ENCODE results near the gene EMX2. TPM values are rescaled to one million over a fixed set of nuclear protein-coding genes. Genes with fewer than 3 reads are reported as not detected.

Gene EMX2
- total RNA-seq, result not detected
- total RNA-seq (2013), result not detected

- no peaks in the 10 kb centered on the region for H3K9me3 ChIP-seq (ENCODE audit: control insufficient read depth, insufficient read depth, low read length)
- Mint-ChIP-seq H3K36me3 (no peaks in the 10 kb centered on the region), H3K9me3 (no peaks in the 10 kb centered on the region), H3K27ac (no peak within 1 kb of the TSS), H3K27me3 (ENCODE audit: low read depth in 2 of 2) (peaks cover 52 to 55% of the 10 kb centered on the region in 2 donors), H3K4me3 (no peak within 1 kb of the TSS), H3K4me1 (peaks cover 11 to 13% of the 10 kb centered on the region in 2 donors)
- ATAC-seq, result no peak
- H3K27me3 ChIP-seq (ENCODE audit: control insufficient read depth, insufficient read depth, low read length), result peaks cover 46% of the 10 kb centered on the region
- H3K27ac ChIP-seq (ENCODE audit: low read length), result no peak within 1 kb of the TSS
- no peaks in the 10 kb centered on the region for H3K36me3 ChIP-seq (ENCODE audit: control insufficient read depth, insufficient read depth, low read length)
- peaks cover 8% of the 10 kb centered on the region for H3K4me1 ChIP-seq (ENCODE audit: control insufficient read depth, insufficient read depth, low read length)
- 9% methylated on average over 26 of the region's 26 CpGs for WGBS (ENCODE audit: insufficient coverage)
- intact Hi-C loops (cut with micrococcal nuclease), result no loop called here
- no peak within 1 kb of the TSS for H3K4me3 ChIP-seq (ENCODE audit: low read length)
- no peak for DNase-seq
- no peak for TF ChIP-seq CTCF (IDR thresholded peaks at IDR 0.05)
Observed at GRCh38 chr10:117542706-117543224, at the start of gene EMX2. Gene EMX2 (plus strand): TSS chr10:117542746. CDS start chr10:117543268, 522 bp downstream.

GRCh38 chr10:117496031-117496430 is 46.5 kb upstream of the EMX2 start:
- Mint-ChIP-seq H3K27me3 (ENCODE audit: low read depth in 2 of 2) (peaks cover 14 to 42% of the 10 kb centered on the region in 2 donors), H3K27ac (no peak overlapping the region), H3K4me3 (no peak overlapping the region), H3K4me1 (no peaks in the 10 kb centered on the region), H3K36me3 (no peaks in the 10 kb centered on the region), H3K9me3 (no peaks in the 10 kb centered on the region)
- intact Hi-C loops (cut with micrococcal nuclease), result loop anchor here (1.0 kb wide), 2 partner anchors 745 to 963 kb away; no protein-coding TSS in a partner anchor
- H3K4me1 ChIP-seq (ENCODE audit: control insufficient read depth, insufficient read depth, low read length), result no peaks in the 10 kb centered on the region
- H3K27ac ChIP-seq (ENCODE audit: low read length), result no peak overlapping the region
- no peak overlapping the region for H3K4me3 ChIP-seq (ENCODE audit: low read length)
- no peaks in the 10 kb centered on the region for H3K36me3 ChIP-seq (ENCODE audit: control insufficient read depth, insufficient read depth, low read length)
- ATAC-seq, result no peak
- WGBS (ENCODE audit: insufficient coverage), result 49% methylated on average over 5 of the region's 5 CpGs
- H3K27me3 ChIP-seq (ENCODE audit: control insufficient read depth, insufficient read depth, low read length), result no peaks in the 10 kb centered on the region
- H3K9me3 ChIP-seq (ENCODE audit: control insufficient read depth, insufficient read depth, low read length), result no peaks in the 10 kb centered on the region
- DNase-seq, result no peak
- no peak for TF ChIP-seq CTCF (IDR thresholded peaks at IDR 0.05)

GRCh38 chr10:117496616-117497028 is 45.9 kb upstream of the EMX2 start:
- no peaks in the 10 kb centered on the region for H3K36me3 ChIP-seq (ENCODE audit: control insufficient read depth, insufficient read depth, low read length)
- H3K4me3 ChIP-seq (ENCODE audit: low read length), result no peak overlapping the region
- ATAC-seq (peak; percentile 65 to 86 (median 77)), DNase-seq (peak; percentile 54 to 80)
- Mint-ChIP-seq H3K27me3 (ENCODE audit: low read depth in 2 of 2) (peaks cover 14 to 42% of the 10 kb centered on the region in 2 donors), H3K4me3 (no peak overlapping the region), H3K9me3 (no peaks in the 10 kb centered on the region), H3K4me1 (no peaks in the 10 kb centered on the region), H3K36me3 (no peaks in the 10 kb centered on the region), H3K27ac (no peak overlapping the region)
- peak; percentile 84 for TF ChIP-seq CTCF (IDR thresholded peaks at IDR 0.05)
- no peak overlapping the region for H3K27ac ChIP-seq (ENCODE audit: low read length)
- H3K4me1 ChIP-seq (ENCODE audit: control insufficient read depth, insufficient read depth, low read length), result no peaks in the 10 kb centered on the region
- H3K9me3 ChIP-seq (ENCODE audit: control insufficient read depth, insufficient read depth, low read length), result no peaks in the 10 kb centered on the region
- no peaks in the 10 kb centered on the region for H3K27me3 ChIP-seq (ENCODE audit: control insufficient read depth, insufficient read depth, low read length)
- intact Hi-C loops (cut with micrococcal nuclease), result loop anchor here (1.0 kb wide), 2 partner anchors 745 to 963 kb away; no protein-coding TSS in a partner anchor
- WGBS (ENCODE audit: insufficient coverage), result 15% methylated on average over 17 of the region's 17 CpGs

GRCh38 chr10:117497736-117498135 is 44.8 kb upstream of the EMX2 start:
- no peak for TF ChIP-seq CTCF (IDR thresholded peaks at IDR 0.05)
- Histone ChIP-seq H3K36me3 (ENCODE audit: control insufficient read depth, insufficient read depth, low read length) (no peaks in the 10 kb centered on the region), H3K27me3 (ENCODE audit: control insufficient read depth, insufficient read depth, low read length) (no peaks in the 10 kb centered on the region), H3K27ac (ENCODE audit: low read length) (no peak overlapping the region), H3K4me1 (ENCODE audit: control insufficient read depth, insufficient read depth, low read length) (no peaks in the 10 kb centered on the region), H3K9me3 (ENCODE audit: control insufficient read depth, insufficient read depth, low read length) (no peaks in the 10 kb centered on the region), H3K4me3 (ENCODE audit: low read length) (no peak overlapping the region)
- no peak overlapping the region for H3K4me3 Mint-ChIP-seq
- H3K27me3 Mint-ChIP-seq (ENCODE audit: low read depth in 2 of 2), result peaks cover 12 to 33% of the 10 kb centered on the region in 2 donors
- H3K4me1 Mint-ChIP-seq, result no peaks in the 10 kb centered on the region
- no peaks in the 10 kb centered on the region for H3K36me3 Mint-ChIP-seq
- WGBS (ENCODE audit: insufficient coverage), result 88% methylated on average over 6 of the region's 6 CpGs
- H3K27ac Mint-ChIP-seq, result no peak overlapping the region
- DNase-seq (no peak), ATAC-seq (no peak)
- no peaks in the 10 kb centered on the region for H3K9me3 Mint-ChIP-seq
- intact Hi-C loops (cut with micrococcal nuclease), result no loop called here

All from natural killer cell (primary cell).